Cardiac muscle cell (in vitro differentiated cells and primary cell): ENCODE results near the gene SAMD4A. TPM values are rescaled to one million over a fixed set of nuclear protein-coding genes. Genes with fewer than 3 reads are reported as not detected.

Experiments used
- DNase-seq, 2 donors: peaks; one replicate each; pipeline versions ENCODE4 v3.0.0 to v3.0.0-alpha.2; 2010 to 2017; ENCODE audit warnings: low read depth in 1 of 2, low spot score in 1 of 2
- H3K27ac ChIP-seq: fragments of 200-600 bp; sonication (generic); 2 replicates; pipeline ENCODE4 v1.5.1; 2016
- H3K27me3 ChIP-seq: fragments of 200-600 bp; sonication (generic); 2 replicates; pipeline ENCODE4 v1.6.0; 2016; ENCODE audit warnings: control low read depth
- H3K36me3 ChIP-seq: fragments of 200-600 bp; sonication (generic); 2 replicates; pipeline ENCODE4 v1.5.1; 2016; ENCODE audit warnings: control low read depth
- H3K4me1 ChIP-seq: fragments of 200-600 bp; sonication (generic); 2 replicates; pipeline ENCODE4 v1.8.1; 2017; ENCODE audit warnings: low read depth, mild to moderate bottlenecking, mixed run types
- H3K4me3 ChIP-seq: fragments of 200-600 bp; sonication (generic); 2 replicates; pipeline ENCODE4 v1.5.1; 2016; ENCODE audit warnings: mild to moderate bottlenecking
- H3K9me3 ChIP-seq: fragments of 200-600 bp; sonication (generic); 2 replicates; pipeline ENCODE4 v1.5.1; 2017; ENCODE audit warnings: low read depth, mild to moderate bottlenecking, control low read depth
- CTCF ChIP-seq: IDR thresholded peaks from 2 replicates; pipeline ENCODE4 v1.5.1; 2012; ENCODE audit warnings: low read depth, mild to moderate bottlenecking, low read length
- polyA plus RNA-seq: library from polyadenylated mRNA; unstranded; fragments of >200 nt; fragmentation: Nextera tagmentation; extraction: Ambion mirVana; gene quantifications from 2 replicates; pipeline ENCODE4 v1.2.1, GENCODE V29; 2016
- total RNA-seq: library from RNA; depleted of rRNA; stranded (reverse); fragments of >200 nt; gene quantifications from 2 replicates; pipeline ENCODE4 v1.2.3, GENCODE V29; 2016

SAMD4A gene, protein sequence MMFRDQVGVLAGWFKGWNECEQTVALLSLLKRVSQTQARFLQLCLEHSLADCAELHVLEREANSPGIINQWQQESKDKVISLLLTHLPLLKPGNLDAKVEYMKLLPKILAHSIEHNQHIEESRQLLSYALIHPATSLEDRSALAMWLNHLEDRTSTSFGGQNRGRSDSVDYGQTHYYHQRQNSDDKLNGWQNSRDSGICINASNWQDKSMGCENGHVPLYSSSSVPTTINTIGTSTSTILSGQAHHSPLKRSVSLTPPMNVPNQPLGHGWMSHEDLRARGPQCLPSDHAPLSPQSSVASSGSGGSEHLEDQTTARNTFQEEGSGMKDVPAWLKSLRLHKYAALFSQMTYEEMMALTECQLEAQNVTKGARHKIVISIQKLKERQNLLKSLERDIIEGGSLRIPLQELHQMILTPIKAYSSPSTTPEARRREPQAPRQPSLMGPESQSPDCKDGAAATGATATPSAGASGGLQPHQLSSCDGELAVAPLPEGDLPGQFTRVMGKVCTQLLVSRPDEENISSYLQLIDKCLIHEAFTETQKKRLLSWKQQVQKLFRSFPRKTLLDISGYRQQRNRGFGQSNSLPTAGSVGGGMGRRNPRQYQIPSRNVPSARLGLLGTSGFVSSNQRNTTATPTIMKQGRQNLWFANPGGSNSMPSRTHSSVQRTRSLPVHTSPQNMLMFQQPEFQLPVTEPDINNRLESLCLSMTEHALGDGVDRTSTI
- 26.6 and 60.4 TPM in 2 replicates for total RNA-seq
- 14.4 and 28.6 TPM in 2 replicates for polyA plus RNA-seq

DNA sequence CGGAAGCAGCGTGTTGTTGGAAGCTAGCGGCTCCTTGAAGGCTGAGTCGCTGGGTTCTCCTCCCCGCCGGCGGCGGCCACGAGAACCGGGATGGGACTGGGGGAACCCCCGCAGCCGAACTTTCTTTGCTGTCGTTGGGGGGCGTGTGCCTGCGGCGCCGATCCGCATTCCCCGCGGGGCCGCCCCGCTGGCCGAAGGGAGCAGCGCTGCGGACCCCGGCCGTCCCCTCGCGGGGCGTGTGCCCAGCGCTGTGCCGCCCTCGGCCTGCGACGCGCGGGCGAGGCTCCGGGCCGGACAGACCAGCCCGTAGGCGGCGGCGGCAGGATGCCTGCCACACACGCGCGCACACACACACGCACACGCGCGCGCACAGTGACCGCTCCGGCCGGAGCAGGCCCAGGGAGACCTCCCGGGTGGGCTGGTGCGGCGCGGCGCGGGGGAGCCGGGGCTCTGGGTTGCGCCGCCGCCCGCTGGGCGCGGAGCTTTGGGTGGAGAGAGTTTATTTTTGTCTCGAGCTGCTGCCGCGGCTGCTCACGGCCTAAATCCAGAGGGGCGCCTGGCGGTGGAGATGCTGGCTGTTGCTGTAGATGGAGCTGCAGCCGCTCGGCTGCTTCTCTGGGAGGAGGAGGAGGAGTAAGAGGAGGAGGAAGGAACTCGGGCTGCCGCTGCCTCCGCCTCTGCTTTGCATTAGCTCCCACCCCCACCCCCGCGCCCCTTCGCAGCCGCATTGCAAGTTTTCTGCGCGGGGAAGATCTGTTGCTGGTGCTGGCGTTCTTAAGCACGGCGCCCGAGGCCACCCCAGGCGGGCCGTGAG lies at the start of gene SAMD4A:
SAMD4A (plus strand) TSS at position 719 of the 814 bp plus-strand sequence. CDS start 789 bp downstream, outside the sequence.
- Histone ChIP-seq H3K4me3 (peak within 1 kb of the TSS; percentile 95), H3K9me3 (no peaks in the 10 kb centered on the region), H3K36me3 (peaks cover 3% of the 10 kb centered on the region), H3K4me1 (peaks cover 40% of the 10 kb centered on the region), H3K27ac (peak within 1 kb of the TSS; percentile 95), H3K27me3 (no peaks in the 10 kb centered on the region)
- peak; percentile 78 to 93 for DNase-seq
- peak; percentile 35 for TF ChIP-seq CTCF

GRCh38 chr14:54524410-54524809 lies 42.5 kb upstream of the SAMD4A start:
- no peak for TF ChIP-seq CTCF
- no peak for DNase-seq
- Histone ChIP-seq H3K27me3 (no peaks in the 10 kb centered on the region), H3K27ac (no peak overlapping the region), H3K4me1 (no peaks in the 10 kb centered on the region), H3K36me3 (peaks cover 13% of the 10 kb centered on the region), H3K9me3 (no peaks in the 10 kb centered on the region), H3K4me3 (no peak overlapping the region)

DNA sequence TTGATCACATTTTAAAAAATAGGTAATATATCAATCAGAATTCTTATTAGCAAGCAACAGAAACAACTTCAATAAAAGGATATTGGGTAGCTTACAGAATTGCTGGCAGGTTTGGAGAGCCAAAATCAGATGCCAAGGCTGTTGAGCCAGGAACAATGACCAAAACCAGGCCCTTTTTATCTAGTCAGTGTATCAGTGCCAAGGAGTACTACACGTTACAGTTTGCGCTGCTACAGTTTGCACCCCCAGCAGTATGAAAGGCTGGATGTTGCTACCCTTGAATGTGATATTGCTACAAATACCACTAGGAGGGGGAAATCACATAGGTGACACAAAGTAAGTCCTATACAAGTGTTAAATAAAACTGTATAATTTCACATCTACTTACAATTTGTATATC lies 38.0 kb upstream of the SAMD4A start:
- Histone ChIP-seq H3K27ac (no peak overlapping the region), H3K27me3 (no peaks in the 10 kb centered on the region), H3K4me1 (no peaks in the 10 kb centered on the region), H3K4me3 (no peak overlapping the region), H3K9me3 (no peaks in the 10 kb centered on the region), H3K36me3 (peaks cover 12% of the 10 kb centered on the region)
- no peak for DNase-seq
- TF ChIP-seq CTCF: no peak

DNA sequence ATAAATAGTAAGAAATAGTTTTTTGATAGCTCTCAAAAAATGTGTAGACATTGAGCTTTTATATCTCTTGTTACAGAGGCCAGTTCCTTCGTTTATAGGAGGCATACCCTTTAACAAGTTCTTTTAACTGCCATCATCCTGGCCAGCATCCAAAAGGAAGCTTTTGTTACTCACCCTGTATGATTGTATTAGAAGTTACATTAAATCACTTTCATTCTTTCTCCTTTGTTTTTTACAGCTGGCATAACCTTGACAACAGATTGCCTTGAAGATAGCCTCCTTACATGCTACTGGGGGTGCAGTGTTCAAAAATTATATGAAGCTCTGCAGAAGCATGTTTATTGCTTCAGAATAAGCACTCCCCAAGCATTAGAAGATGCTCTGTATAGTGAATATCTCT lies 37.1 kb upstream of the SAMD4A start:
- TF ChIP-seq CTCF: no peak
- H3K27me3 ChIP-seq: no peaks in the 10 kb centered on the region
- H3K9me3 ChIP-seq: no peaks in the 10 kb centered on the region
- H3K36me3 ChIP-seq: peaks cover 9% of the 10 kb centered on the region
- no peaks in the 10 kb centered on the region for H3K4me1 ChIP-seq
- no peak overlapping the region for H3K4me3 ChIP-seq
- peak in 1 of 2 donors; percentile 59 for DNase-seq
- H3K27ac ChIP-seq: no peak overlapping the region
